Measurements from ENCODE around the gene MEF2D.

Gene MEF2D

GRCh38 chr1:156421939-156422601, 78.5 kb downstream of the MEF2D start:
- DNase-seq, result no peak

DNA sequence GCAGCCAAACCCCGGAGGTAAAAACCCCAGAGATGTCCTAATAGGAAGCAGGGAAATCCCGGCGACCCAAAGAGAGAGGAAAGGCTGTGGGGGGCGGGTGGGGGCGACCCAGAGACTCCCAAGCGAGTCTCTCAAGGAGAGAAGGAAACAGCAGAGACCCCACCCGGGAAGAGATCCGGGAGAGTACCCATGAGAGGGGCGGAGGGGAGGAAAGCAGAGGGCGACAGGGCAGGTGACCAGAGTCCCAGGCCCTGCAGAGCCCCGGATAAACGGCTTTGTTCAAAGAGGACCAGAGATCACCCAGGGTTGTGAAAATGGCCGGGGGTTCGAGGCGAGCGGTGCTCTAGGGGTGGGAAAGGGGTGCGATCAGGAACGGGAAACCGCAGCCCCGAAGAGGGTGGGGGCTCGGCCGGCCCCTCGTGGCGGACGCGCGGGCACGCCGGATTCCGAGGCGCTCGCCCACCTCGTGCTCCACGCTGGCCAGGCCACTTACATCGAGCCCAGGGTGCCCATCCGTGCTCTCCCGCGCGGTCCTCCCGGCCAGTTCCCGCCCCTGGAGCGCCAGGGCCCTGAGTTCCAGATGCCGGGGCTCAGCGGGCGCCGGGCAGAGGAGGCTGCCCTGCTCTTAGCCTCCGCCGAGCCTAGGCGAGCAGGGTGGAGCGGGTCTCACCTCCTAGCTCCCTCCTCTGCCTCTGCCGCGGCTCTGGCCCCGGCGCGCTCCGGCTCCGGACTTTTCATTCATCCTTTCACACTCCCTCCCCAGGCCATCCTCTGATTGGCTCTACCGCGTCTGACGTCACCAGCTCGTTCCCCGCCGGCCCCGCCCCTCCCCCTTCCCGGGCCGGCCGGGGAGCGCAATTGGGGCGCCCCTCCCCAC, 79.3 kb downstream of the MEF2D start:
- peak; percentile 81 for DNase-seq

DNA sequence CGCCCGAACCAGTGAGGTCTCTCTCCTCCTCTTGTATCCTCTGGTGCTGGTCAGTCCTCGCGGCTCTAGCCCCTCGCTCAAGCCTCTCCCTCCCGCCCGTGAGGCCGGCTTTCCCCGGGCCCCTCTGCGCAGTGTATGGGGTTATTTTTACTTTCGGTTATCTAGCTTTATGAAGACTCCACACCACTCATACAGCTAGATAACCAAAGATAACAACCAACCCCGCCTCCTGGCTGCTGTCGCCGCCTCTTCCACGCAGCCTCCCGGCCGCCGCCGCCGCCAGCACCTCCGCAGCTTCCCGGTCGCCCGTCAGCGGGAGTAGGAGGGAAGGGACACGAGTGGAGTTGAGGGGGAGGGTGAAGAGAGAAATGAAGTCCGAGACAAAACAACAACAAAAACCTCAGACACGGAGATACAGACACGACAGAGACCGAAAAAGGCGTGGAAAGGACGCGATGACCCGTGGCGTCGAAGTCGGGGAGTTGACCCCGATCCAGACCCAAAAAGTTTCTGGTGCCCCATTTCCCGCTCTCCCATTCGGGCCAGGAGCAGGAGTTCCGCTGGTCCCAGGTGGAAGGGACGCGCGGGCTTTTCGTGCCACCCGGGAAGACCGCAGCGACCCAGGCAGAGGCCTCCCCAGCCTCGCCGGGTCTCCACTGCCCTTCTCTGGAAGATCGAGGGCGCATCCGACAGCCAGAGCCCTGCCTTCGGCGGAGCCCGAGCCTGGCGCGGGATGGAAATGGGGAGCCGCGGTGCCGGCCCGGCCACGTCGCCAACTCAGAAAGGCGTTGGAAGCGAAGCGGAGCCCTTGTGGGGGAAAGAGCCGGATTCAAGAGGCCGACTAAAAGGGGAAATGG, 80.1 kb downstream of the MEF2D start:
- DNase-seq, result no peak

- no peak for DNase-seq
Measured at GRCh38 chr1:156419854-156420204, 80.7 kb downstream of the MEF2D start.

DNA sequence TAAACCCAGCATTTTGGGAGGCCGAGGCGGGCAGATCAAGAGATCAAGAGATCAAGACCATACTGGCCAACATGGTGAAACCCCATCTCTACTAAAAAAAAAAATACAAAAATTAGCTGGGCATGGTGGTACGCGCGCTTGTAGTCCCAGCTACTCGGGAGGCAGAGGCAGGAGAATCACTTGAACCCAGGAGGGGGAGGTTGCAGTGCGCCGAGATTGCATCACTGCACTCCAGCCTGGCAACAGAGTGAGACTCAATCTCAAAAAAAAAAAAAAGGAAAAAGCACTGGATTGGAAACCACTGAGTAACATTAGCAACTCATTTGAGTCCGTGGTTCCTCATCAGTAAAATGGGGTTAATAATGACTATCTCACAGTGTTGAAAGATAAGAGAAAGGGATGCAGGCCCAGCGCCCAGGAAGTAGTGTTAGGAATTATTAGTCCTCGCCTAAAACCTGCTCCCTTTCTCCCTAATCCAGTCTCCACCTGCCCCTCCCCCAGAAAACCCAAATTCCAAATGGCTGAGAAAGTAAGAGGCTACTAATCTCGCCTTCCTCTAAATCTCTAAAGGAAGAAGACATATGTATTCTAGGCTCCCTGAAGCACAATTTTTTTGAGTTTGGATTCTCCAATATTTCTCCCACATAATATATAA, 82.0 kb downstream of the MEF2D start:
- DNase-seq, result no peak

DNA sequence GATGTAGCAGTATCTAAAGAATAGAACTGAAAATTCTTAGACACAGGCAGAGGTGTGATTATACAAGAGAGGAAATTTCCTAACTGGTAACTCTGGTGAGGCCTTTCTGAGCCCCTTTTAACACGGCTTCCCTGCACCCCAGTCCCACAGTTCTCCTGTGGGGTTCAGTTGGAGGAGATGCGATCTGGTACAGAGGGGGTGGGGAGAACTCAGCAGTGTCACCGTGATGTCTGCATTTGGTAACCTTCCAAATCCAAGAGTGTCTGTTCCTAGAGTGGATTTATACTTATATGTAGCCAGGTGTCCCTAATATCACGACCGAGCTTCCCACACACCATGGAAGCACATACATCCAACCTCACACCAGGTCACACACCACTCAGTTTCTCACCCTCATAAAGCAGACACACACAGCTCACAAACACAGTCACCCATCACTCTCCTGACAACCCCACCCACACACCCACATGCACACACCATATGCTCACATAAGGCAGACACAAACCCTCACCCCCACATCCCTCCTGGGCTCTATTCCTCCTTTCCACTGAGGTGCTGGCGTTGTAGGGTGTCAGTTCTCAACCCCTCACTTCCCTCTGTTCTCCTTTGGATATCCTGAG, 83.1 kb downstream of the MEF2D start:
- DNase-seq, result no peak

DNA sequence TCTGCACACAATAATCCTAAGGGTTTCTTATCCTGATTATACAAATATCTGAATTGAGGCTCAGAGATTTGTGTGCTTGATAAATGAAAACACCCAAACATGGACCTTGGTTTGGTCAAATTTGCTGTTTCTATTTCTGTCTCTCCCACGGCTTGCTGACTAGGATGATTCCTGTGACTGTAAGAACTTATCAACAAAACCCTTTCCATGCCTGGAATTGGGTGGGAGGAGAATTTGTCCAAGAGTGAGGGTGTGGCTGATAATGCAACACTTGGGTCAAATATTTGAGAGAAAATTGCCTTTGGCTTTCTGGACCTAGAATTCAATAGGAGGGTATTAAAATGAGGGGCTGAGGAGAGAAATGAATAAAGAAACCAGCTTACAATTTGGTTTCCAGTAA, 83.6 kb downstream of the MEF2D start:
- no peak for DNase-seq

GRCh38 chr1:156414461-156415064, 86.0 kb downstream of the MEF2D start:
- peak; percentile 48 for DNase-seq
